Body of pancreas (tissue), 4 donors: ENCODE data around the gene ADGRG2. TPM values are rescaled to one million over a fixed set of nuclear protein-coding genes. Genes with fewer than 3 reads are reported as not detected.

Experiments
- ATAC-seq: fragments of 150-250 bp; one replicate; pipeline ENCODE4 v1.9.1; 2016
- DNase-seq, 4 donors: peaks; one replicate each; pipeline ENCODE4 v3.0.0-alpha.2; 2019
- H3K27ac ChIP-seq, 4 donors: fragments of 200-600 bp; sonication (generic); 1 replicate in 3 of 4; 2 replicates in 1 of 4; pipeline versions ENCODE4 v1.5.1 to v1.6.1; 2016 to 2019; ENCODE audit warnings: mild to moderate bottlenecking in 1 of 4, mixed read lengths in 1 of 4, moderate library complexity in 1 of 4
- H3K27me3 ChIP-seq, 2 donors: fragments of 200-600 bp; sonication (generic); one replicate each; pipeline ENCODE4 v1.6.0; 2016; ENCODE audit warnings: mild to moderate bottlenecking in 1 of 2
- H3K36me3 ChIP-seq, 2 donors: fragments of 200-600 bp; sonication (generic); replicated peaks in 1 of 2; 2 replicates each; pipeline ENCODE4 v1.5.1; 2016; ENCODE audit warnings: low read depth in 2 of 2; ENCODE audit not compliant: insufficient read depth in 1 of 2
- H3K4me1 ChIP-seq: fragments of 200-600 bp; sonication (generic); one replicate; pipeline ENCODE4 v1.6.0; 2016
- H3K4me3 ChIP-seq, 2 donors: fragments of 200-600 bp; sonication (generic); 1 replicate in 1 of 2; 2 replicates in 1 of 2; pipeline ENCODE4 v1.5.1; 2016 to 2019
- H3K9me3 ChIP-seq, 3 donors: fragments of 200-600 bp; sonication (generic); 1 replicate in 2 of 3; 2 replicates in 1 of 3; pipeline ENCODE4 v1.5.1; 2016
- POLR2A ChIP-seq, 3 donors: fragments of 450-650 bp; IDR thresholded peaks; one replicate each; pipeline ENCODE4 v1.6.1; 2016; ENCODE audit warnings: antibody characterized with exemption in 3 of 3, mild to moderate bottlenecking in 2 of 3
- WGBS, 2 donors: methylation state at CpG; one replicate each; pipeline ENCODE4 v1.1.5; 2017; 5-methylcytosine and 5-hydroxymethylcytosine counted together
- intact Hi-C: fragments of 100-400 bp; cut with DNase I; formaldehyde crosslinking; loops from one replicate; pipeline ENCODE4 v1.15.1; 2023
- total RNA-seq, 2 donors: library from RNA; depleted of rRNA; stranded (reverse); fragments of >200 nt; gene quantifications; one replicate each; pipeline ENCODE4 v1.1.0, GENCODE V29; 2016
- TF ChIP-seq, protein P1 (sequence below), 7 experiments: fragments of 450-650 bp in 4 of 7; fragments of 200-600 bp in 3 of 7; sonication (generic) in 3 of 7; IDR thresholded peaks; one replicate each; pipeline ENCODE4 v1.5.1; 2016 to 2019; ENCODE audit warnings: antibody characterized with exemption in 7 of 7

ADGRG2 gene
- total RNA-seq, 2 donors from 2014 or later, result 0.66 to 1.0 TPM

DNA sequence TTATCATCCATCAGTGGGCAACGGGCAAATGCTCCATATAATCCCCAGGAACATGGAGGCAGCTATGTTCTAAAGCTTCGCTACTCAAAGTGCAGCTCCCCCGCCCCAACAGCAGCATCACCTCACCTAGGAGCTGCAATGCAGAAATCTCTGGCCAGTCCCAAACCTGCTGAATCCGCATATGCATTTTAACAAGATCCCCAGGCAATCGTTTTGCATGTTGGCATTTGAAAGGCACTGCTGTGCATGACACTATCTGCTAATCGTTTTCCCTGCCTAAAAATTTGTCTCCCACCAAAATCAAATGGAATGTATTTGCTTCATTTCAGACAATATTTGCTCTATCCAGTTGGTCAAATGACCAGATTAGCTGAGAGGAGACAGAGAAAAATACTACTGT, 15.2 kb downstream of the ADGRG2 start:
- no peak for DNase-seq
- intact Hi-C loops, result no loop called here

DNA sequence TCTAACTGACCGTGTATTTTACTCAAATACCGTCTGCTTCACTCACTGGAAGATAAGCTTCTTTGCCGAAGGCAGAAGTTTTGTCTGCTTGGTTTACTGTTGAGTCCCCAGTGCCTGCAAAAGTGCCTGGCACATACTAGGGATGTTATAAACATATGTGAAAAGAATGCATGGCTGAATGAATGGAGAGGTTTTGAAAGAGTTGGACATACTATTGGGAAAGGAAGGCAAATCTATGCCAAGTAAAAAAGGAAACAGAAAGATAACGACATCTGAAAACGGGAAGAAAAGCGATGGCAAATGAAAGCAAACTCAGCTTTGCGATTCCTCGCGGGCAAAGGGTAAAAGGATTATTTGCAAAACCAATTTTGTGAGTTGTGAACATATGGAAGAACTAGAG, 21.7 kb downstream of the ADGRG2 start:
- H3K4me1 ChIP-seq, result no peaks in the 10 kb centered on the region
- no peak overlapping the region for H3K27ac ChIP-seq
- no peak overlapping the region for H3K4me3 ChIP-seq
- TF ChIP-seq, protein P1, sequence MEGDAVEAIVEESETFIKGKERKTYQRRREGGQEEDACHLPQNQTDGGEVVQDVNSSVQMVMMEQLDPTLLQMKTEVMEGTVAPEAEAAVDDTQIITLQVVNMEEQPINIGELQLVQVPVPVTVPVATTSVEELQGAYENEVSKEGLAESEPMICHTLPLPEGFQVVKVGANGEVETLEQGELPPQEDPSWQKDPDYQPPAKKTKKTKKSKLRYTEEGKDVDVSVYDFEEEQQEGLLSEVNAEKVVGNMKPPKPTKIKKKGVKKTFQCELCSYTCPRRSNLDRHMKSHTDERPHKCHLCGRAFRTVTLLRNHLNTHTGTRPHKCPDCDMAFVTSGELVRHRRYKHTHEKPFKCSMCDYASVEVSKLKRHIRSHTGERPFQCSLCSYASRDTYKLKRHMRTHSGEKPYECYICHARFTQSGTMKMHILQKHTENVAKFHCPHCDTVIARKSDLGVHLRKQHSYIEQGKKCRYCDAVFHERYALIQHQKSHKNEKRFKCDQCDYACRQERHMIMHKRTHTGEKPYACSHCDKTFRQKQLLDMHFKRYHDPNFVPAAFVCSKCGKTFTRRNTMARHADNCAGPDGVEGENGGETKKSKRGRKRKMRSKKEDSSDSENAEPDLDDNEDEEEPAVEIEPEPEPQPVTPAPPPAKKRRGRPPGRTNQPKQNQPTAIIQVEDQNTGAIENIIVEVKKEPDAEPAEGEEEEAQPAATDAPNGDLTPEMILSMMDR (IDR thresholded peaks at IDR 0.05), result no peak
- TF ChIP-seq POLR2A (IDR thresholded peaks at IDR 0.05), result no peak
- H3K36me3 ChIP-seq, result no peaks in the 10 kb centered on the region
- WGBS, 2 donors, result 92 to 93% methylated on average over 9 of the region's 9 CpGs
- DNase-seq (no peak), ATAC-seq (no peak)
- H3K27me3 ChIP-seq, result no peaks in the 10 kb centered on the region
- no peaks in the 10 kb centered on the region for H3K9me3 ChIP-seq
- intact Hi-C loops, result no loop called here

More for the DNA sequence above, 15.2 kb downstream of the ADGRG2 start:
- H3K4me1 ChIP-seq, result no peaks in the 10 kb centered on the region
- ATAC-seq, result no peak
- no peaks in the 10 kb centered on the region for H3K27me3 ChIP-seq
- TF ChIP-seq POLR2A (IDR thresholded peaks at IDR 0.05), result no peak
- TF ChIP-seq, protein P1 (IDR thresholded peaks at IDR 0.05), result no peak
- H3K9me3 ChIP-seq, result no peaks in the 10 kb centered on the region
- no peaks in the 10 kb centered on the region for H3K36me3 ChIP-seq
- H3K27ac ChIP-seq, result no peak overlapping the region
- no peak overlapping the region for H3K4me3 ChIP-seq
- WGBS, 2 donors, result 16 to 53% methylated on average over 2 to 3 of the region's 6 CpGs

DNA sequence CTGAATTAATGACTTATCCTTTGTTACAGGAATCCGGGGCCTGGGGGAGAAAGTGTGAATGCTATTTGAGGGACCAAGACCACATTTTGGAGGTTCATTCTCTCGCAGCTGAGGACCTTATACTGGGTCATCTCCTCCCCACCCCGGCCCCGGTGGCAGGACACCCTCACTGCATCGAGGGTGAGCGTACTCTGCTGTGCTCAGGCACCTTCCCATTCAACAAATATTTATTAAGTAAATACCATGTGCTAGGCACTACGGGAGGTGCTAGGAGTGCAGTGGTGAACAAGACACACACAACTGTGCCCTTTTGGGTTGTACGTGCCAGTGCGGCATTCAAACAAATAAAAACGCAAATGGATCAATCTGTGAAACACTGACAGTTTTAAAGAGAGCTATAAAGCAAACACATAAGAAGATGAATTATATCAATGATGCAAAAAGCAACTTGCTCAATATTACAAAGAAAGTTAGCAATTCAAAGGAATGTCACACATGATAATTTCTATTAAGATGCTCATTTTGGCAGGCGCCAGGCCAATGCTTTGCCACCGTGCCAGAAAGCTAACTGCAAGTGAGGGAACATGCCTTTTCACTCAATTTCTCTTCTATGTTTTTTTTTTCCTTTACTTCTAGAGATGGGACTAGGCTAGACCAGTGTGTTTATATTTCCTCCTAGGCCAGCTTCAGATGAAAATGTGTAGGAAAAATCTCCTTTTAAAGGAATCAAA, 24.6 kb downstream of the ADGRG2 start:
- H3K27me3 ChIP-seq, result no peaks in the 10 kb centered on the region
- H3K4me1 ChIP-seq, result no peaks in the 10 kb centered on the region
- no peaks in the 10 kb centered on the region for H3K36me3 ChIP-seq
- no peaks in the 10 kb centered on the region for H3K9me3 ChIP-seq
- intact Hi-C loops, result no loop called here
- TF ChIP-seq, protein P1 (IDR thresholded peaks at IDR 0.05), result no peak
- no peak for TF ChIP-seq POLR2A (IDR thresholded peaks at IDR 0.05)
- no peak for DNase-seq
- 41 to 62% methylated on average over 8 to 11 of the region's 12 CpGs for WGBS, 2 donors
- H3K27ac ChIP-seq, result no peak overlapping the region
- no peak overlapping the region for H3K4me3 ChIP-seq
- no peak for ATAC-seq

DNA sequence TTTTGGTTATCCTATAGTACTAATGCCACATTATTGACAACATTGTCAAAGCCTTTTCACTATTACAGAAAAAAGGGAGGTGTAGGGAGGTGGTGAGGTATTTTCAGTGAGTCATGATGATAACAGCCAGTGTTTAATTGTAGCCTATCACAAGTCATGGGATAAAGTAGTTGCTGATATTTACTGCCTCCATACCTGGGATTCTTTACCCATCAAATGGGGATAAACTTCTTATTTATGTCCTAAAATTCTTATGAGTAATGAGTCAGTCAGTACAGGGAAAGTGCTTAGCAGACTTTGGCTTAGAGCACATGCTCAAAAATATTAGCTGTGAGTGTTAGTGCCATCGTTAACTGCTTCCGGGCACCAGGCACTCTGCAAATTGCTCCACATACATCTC, 25.7 kb downstream of the ADGRG2 start:
- intact Hi-C loops, result no loop called here
- TF ChIP-seq POLR2A (IDR thresholded peaks at IDR 0.05), result no peak
- TF ChIP-seq, protein P1 (IDR thresholded peaks at IDR 0.05), result no peak
- Histone ChIP-seq H3K27me3 (no peaks in the 10 kb centered on the region), H3K27ac (no peak overlapping the region), H3K9me3 (no peaks in the 10 kb centered on the region), H3K36me3 (no peaks in the 10 kb centered on the region), H3K4me1 (no peaks in the 10 kb centered on the region), H3K4me3 (no peak overlapping the region)
- DNase-seq (no peak), ATAC-seq (no peak)
- WGBS, 2 donors, result 89 to 100% methylated on average over 1 to 2 of the region's 2 CpGs

DNA sequence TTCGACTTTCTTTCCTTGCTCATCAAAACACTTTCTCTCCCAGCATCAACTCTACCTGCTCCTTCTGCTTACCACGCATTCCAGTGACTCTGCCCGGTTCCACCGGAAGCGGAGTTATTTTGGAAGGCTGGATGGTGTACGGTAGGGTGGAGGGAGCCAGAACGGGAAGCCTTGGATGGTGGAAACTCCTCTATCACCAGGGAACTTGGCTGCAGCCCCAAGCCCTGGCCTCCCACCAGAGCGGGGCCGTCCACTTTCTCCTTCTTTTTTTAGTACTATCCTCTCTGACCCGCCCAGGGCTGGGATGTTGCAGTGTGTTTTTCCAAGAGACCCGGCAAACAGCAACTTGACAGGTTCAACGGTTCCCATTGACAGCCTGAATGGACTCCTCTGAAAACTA, 27.6 kb downstream of the ADGRG2 start:
- ATAC-seq, result no peak

More for the DNA sequence above, 27.6 kb downstream of the ADGRG2 start:
- Histone ChIP-seq H3K4me3 (no peak overlapping the region), H3K9me3 (no peaks in the 10 kb centered on the region), H3K27ac (no peak overlapping the region), H3K36me3 (no peaks in the 10 kb centered on the region), H3K4me1 (no peaks in the 10 kb centered on the region), H3K27me3 (no peaks in the 10 kb centered on the region)
- intact Hi-C loops, result no loop called here
- no peak for DNase-seq
- 80 to 92% methylated on average over 4 to 8 of the region's 12 CpGs for WGBS, 2 donors
- TF ChIP-seq, protein P1 (IDR thresholded peaks at IDR 0.05), result no peak
- TF ChIP-seq POLR2A (IDR thresholded peaks at IDR 0.05), result no peak
